Ectodermal cell (in vitro differentiated cells): ENCODE measurements around the gene DDTL.

Experiments used
- H3K27ac ChIP-seq: 2 replicates; pipeline ENCODE4 v1.7.0; 2013; ENCODE audit warnings: mild to moderate bottlenecking, low read depth, low read length; ENCODE audit not compliant: insufficient read depth, poor library complexity, severe bottlenecking
- H3K27me3 ChIP-seq: 2 replicates; pipeline ENCODE4 v1.7.0; 2013; ENCODE audit warnings: mild to moderate bottlenecking, low read length; ENCODE audit not compliant: insufficient read depth, control insufficient read depth, poor library complexity, severe bottlenecking
- H3K36me3 ChIP-seq: one replicate; pipeline ENCODE4 v1.7.0; 2013; ENCODE audit warnings: low read length; ENCODE audit not compliant: control insufficient read depth, insufficient read depth
- H3K4me1 ChIP-seq: one replicate; pipeline ENCODE4 v1.7.0; 2013; ENCODE audit warnings: low read length; ENCODE audit not compliant: control insufficient read depth, insufficient read depth
- H3K4me3 ChIP-seq: 2 replicates; pipeline ENCODE4 v1.7.0; 2013; ENCODE audit warnings: low read depth, low read length, control low read depth; ENCODE audit not compliant: insufficient read depth
- H3K9me3 ChIP-seq: 2 replicates; pipeline ENCODE4 v1.7.0; 2013; ENCODE audit warnings: mild to moderate bottlenecking, low read length, moderate library complexity; ENCODE audit not compliant: control insufficient read depth
- WGBS, 2 experiments: methylation state at CpG; one replicate each; pipeline ENCODE4 v1.1.7; 2013; ENCODE audit warnings: missing lambda C conversion rate in 2 of 2; 5-methylcytosine and 5-hydroxymethylcytosine counted together

Gene DDTL

GRCh38 chr22:24003887-24004286 is 37.2 kb downstream of the DDTL start:
- WGBS, 2 experiments = 89 to 90% methylated on average over 9 of the region's 9 CpGs
- no peaks in the 10 kb centered on the region for H3K27me3 ChIP-seq
- H3K4me1 ChIP-seq = peaks cover 8% of the 10 kb centered on the region
- H3K36me3 ChIP-seq = no peaks in the 10 kb centered on the region
- no peak overlapping the region for H3K27ac ChIP-seq
- H3K9me3 ChIP-seq = no peaks in the 10 kb centered on the region
- no peak overlapping the region for H3K4me3 ChIP-seq

DNA sequence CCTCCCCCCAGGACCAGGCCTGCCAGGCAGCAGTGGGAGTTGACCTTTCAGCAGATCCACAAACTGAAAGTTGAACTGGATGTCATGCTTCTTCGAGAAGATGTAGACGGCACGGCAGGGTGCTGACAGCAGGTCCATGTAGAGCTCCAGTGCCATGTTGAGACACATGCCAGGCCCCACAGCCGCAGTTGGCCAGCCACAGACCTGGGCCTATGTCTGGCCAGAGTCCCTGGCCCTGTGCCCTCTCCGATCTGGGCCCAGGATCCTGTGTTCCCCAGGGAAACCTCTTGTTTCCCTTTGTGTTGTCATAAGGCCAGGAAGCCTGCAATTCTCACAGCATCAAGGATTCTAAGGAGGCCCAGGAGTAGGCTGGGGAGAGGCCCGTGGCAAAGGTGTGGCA is 38.5 kb downstream of the DDTL start, which contains the start of gene GSTT4:
TSS of gene GSTT4 (minus strand) at position 253 of the 400 bp plus-strand sequence. CDS start at position 156, 97 bp downstream.
- Histone ChIP-seq H3K4me1 (peaks cover 8% of the 10 kb centered on the region), H3K9me3 (no peaks in the 10 kb centered on the region), H3K27ac (no peak within 1 kb of the TSS), H3K36me3 (no peaks in the 10 kb centered on the region), H3K4me3 (no peak within 1 kb of the TSS), H3K27me3 (no peaks in the 10 kb centered on the region)
- WGBS, 2 experiments = 88 to 89% methylated on average over 6 of the region's 6 CpGs

- Histone ChIP-seq H3K4me1 (peaks cover 5% of the 10 kb centered on the region), H3K9me3 (no peaks in the 10 kb centered on the region), H3K27me3 (no peaks in the 10 kb centered on the region), H3K36me3 (no peaks in the 10 kb centered on the region), H3K27ac (no peak overlapping the region), H3K4me3 (no peak overlapping the region)
- 77 to 83% methylated on average over 10 of the region's 10 CpGs for WGBS, 2 experiments
These were observed 39.7 kb downstream of the DDTL start for GRCh38 chr22:24006207-24006913.

GRCh38 chr22:24006914-24007214 is 40.2 kb downstream of the DDTL start:
- Histone ChIP-seq H3K27me3 (no peaks in the 10 kb centered on the region), H3K36me3 (no peaks in the 10 kb centered on the region), H3K27ac (no peak overlapping the region), H3K4me1 (peaks cover 3% of the 10 kb centered on the region), H3K4me3 (no peak overlapping the region), H3K9me3 (no peaks in the 10 kb centered on the region)
- 88 to 89% methylated on average over 6 of the region's 6 CpGs for WGBS, 2 experiments

GRCh38 chr22:24007253-24008021 is 40.7 kb downstream of the DDTL start:
- H3K27me3 ChIP-seq = no peaks in the 10 kb centered on the region
- H3K4me3 ChIP-seq = no peak overlapping the region
- H3K36me3 ChIP-seq = no peaks in the 10 kb centered on the region
- H3K4me1 ChIP-seq = peaks cover 2% of the 10 kb centered on the region
- no peaks in the 10 kb centered on the region for H3K9me3 ChIP-seq
- H3K27ac ChIP-seq = no peak overlapping the region
- 86% methylated on average over 8 of the region's 8 CpGs for WGBS, 2 experiments

- 85 to 87% methylated on average over 1 of the region's 1 CpG for WGBS, 2 experiments
- Histone ChIP-seq H3K36me3 (no peaks in the 10 kb centered on the region), H3K4me1 (peaks cover 7% of the 10 kb centered on the region), H3K4me3 (no peak overlapping the region), H3K9me3 (no peaks in the 10 kb centered on the region), H3K27me3 (no peaks in the 10 kb centered on the region), H3K27ac (no peak overlapping the region)
These were observed 41.3 kb downstream of the DDTL start for GRCh38 chr22:24008022-24008283.

GRCh38 chr22:24008381-24009226 is 41.9 kb downstream of the DDTL start:
- H3K27ac ChIP-seq = no peak overlapping the region
- no peaks in the 10 kb centered on the region for H3K27me3 ChIP-seq
- H3K4me3 ChIP-seq = no peak overlapping the region
- H3K9me3 ChIP-seq = no peaks in the 10 kb centered on the region
- H3K36me3 ChIP-seq = no peaks in the 10 kb centered on the region
- H3K4me1 ChIP-seq = peaks cover 7% of the 10 kb centered on the region
- WGBS, 2 experiments = 90 to 91% methylated on average over 6 of the region's 6 CpGs

GRCh38 chr22:24009227-24010017 is 42.7 kb downstream of the DDTL start:
- Histone ChIP-seq H3K4me3 (no peak overlapping the region), H3K27ac (no peak overlapping the region), H3K9me3 (no peaks in the 10 kb centered on the region), H3K27me3 (no peaks in the 10 kb centered on the region), H3K36me3 (no peaks in the 10 kb centered on the region), H3K4me1 (peaks cover 7% of the 10 kb centered on the region)
- 93 to 94% methylated on average over 7 of the region's 7 CpGs for WGBS, 2 experiments

- no peaks in the 10 kb centered on the region for H3K36me3 ChIP-seq
- peaks cover 7% of the 10 kb centered on the region for H3K4me1 ChIP-seq
- no peaks in the 10 kb centered on the region for H3K27me3 ChIP-seq
- 90 to 92% methylated on average over 2 of the region's 2 CpGs for WGBS, 2 experiments
- H3K27ac ChIP-seq = no peak overlapping the region
- no peak overlapping the region for H3K4me3 ChIP-seq
- H3K9me3 ChIP-seq = no peaks in the 10 kb centered on the region
These were observed 43.3 kb downstream of the DDTL start for GRCh38 chr22:24010018-24010391.

- 6 to 9% methylated on average over 10 of the region's 10 CpGs for WGBS, 2 experiments
These were observed 45.0 kb downstream of the DDTL start for GRCh38 chr22:24011735-24012068.

More at GRCh38 chr22:24011735-24012068, 45.0 kb downstream of the DDTL start:
- H3K9me3 ChIP-seq = no peaks in the 10 kb centered on the region
- no peaks in the 10 kb centered on the region for H3K36me3 ChIP-seq
- H3K4me3 ChIP-seq = peak overlapping the region; percentile 87
- H3K4me1 ChIP-seq = peaks cover 7% of the 10 kb centered on the region
- H3K27me3 ChIP-seq = no peaks in the 10 kb centered on the region
- peak overlapping the region; percentile 52 for H3K27ac ChIP-seq
